Smooth muscle cell (in vitro differentiated cells): ENCODE measurements around the gene DNM1. TPM values are rescaled to one million over a fixed set of nuclear protein-coding genes. Genes with fewer than 3 reads are reported as not detected.

Source experiments
- DNase-seq: peaks from one replicate; lab custom pipeline; 2025; ENCODE audit not compliant: unreplicated experiment; lab: John Stamatoyannopoulos, UW
- H2AFZ ChIP-seq: fragments of 200-600 bp; sonication (generic); 2 replicates; pipeline ENCODE4 v1.6.0; 2016; ENCODE audit warnings: antibody characterized with exemption, low read depth, mild to moderate bottlenecking
- H3F3A ChIP-seq: fragments of 200-600 bp; sonication (generic); 2 replicates; pipeline ENCODE4 v1.6.0; 2017; ENCODE audit warnings: antibody characterized with exemption, low read depth
- H3K27ac ChIP-seq: fragments of 200-600 bp; sonication (generic); 2 replicates; pipeline ENCODE4 v1.5.1; 2016; ENCODE audit warnings: low read depth, mild to moderate bottlenecking
- H3K27me3 ChIP-seq: fragments of 200-600 bp; sonication (generic); 2 replicates; pipeline ENCODE4 v1.6.1; 2016; ENCODE audit warnings: low read depth, mild to moderate bottlenecking
- H3K36me3 ChIP-seq: fragments of 200-600 bp; sonication (generic); 2 replicates; pipeline ENCODE4 v1.5.1; 2016; ENCODE audit warnings: low read depth
- H3K4me1 ChIP-seq: fragments of 200-600 bp; sonication (generic); 2 replicates; pipeline ENCODE4 v1.5.1; 2016; ENCODE audit warnings: low read depth
- H3K4me2 ChIP-seq: fragments of 200-600 bp; sonication (generic); 2 replicates; pipeline ENCODE4 v1.6.0; 2016; ENCODE audit warnings: mild to moderate bottlenecking
- H3K4me3 ChIP-seq: fragments of 200-600 bp; sonication (generic); 2 replicates; pipeline ENCODE4 v1.5.1; 2016; ENCODE audit warnings: mild to moderate bottlenecking
- H3K79me2 ChIP-seq: fragments of 200-600 bp; sonication (generic); 2 replicates; pipeline ENCODE4 v1.6.0; 2016; ENCODE audit warnings: low read depth, mild to moderate bottlenecking
- H3K9ac ChIP-seq: fragments of 200-600 bp; sonication (generic); 2 replicates; pipeline ENCODE4 v1.6.0; 2016; ENCODE audit warnings: low read depth
- H3K9me3 ChIP-seq: fragments of 200-600 bp; sonication (generic); replicated peaks from 2 replicates; pipeline ENCODE4 v1.5.1; 2016; ENCODE audit warnings: low read depth
- H4K20me1 ChIP-seq: fragments of 200-600 bp; sonication (generic); 2 replicates; pipeline ENCODE4 v1.6.0; 2016; ENCODE audit warnings: low read depth
- CTCF ChIP-seq: fragments of 200-600 bp; sonication (generic); IDR thresholded peaks from 2 replicates; pipeline ENCODE4 v1.5.1; 2017; ENCODE audit warnings: borderline replicate concordance, mild to moderate bottlenecking, antibody characterized with exemption; ENCODE audit not compliant: insufficient read depth, poor library complexity, severe bottlenecking
- WGBS: methylation state at CpG from one replicate; pipeline ENCODE4 v1.1.7; 2016; ENCODE audit warnings: low lambda C conversion rate; 5-methylcytosine and 5-hydroxymethylcytosine counted together
- polyA plus RNA-seq: library from polyadenylated mRNA; unstranded; fragments of >200 nt; fragmentation: Nextera tagmentation; extraction: Ambion mirVana; gene quantifications from 2 replicates; pipeline ENCODE4 v1.2.1, GENCODE V29; 2016
- total RNA-seq: library from RNA; depleted of rRNA; stranded (reverse); fragments of >200 nt; gene quantifications from 2 replicates; pipeline ENCODE4 v1.2.3, GENCODE V29; 2014

The DNM1 gene
- total RNA-seq, result 25.3 and 29.7 TPM in 2 replicates
- 48.9 and 50.7 TPM in 2 replicates for polyA plus RNA-seq

GRCh38 chr9:128203024-128203706, at the start of gene DNM1:
Gene DNM1, plus strand, starts transcription at chr9:128203379. Its CDS starts 92 bp downstream, at chr9:128203471.
- peaks cover 5% of the 10 kb centered on the region for H3K79me2 ChIP-seq
- peak within 1 kb of the TSS; percentile 92 for H3K4me2 ChIP-seq
- H3F3A ChIP-seq, result peaks cover 8% of the 10 kb centered on the region
- TF ChIP-seq CTCF, result peak; percentile 82
- peak within 1 kb of the TSS; percentile 75 for H2AFZ ChIP-seq
- no peaks in the 10 kb centered on the region for H3K36me3 ChIP-seq
- H3K4me3 ChIP-seq, result peak within 1 kb of the TSS; percentile 89
- H3K27ac ChIP-seq, result peak within 1 kb of the TSS; percentile 45
- 2% methylated on average over 57 of the region's 72 CpGs for WGBS
- H3K27me3 ChIP-seq, result no peaks in the 10 kb centered on the region
- peak within 1 kb of the TSS; percentile 21 for H3K9ac ChIP-seq
- H4K20me1 ChIP-seq, result peaks cover 29% of the 10 kb centered on the region
- peaks cover 14% of the 10 kb centered on the region for H3K4me1 ChIP-seq
- DNase-seq, result peak; percentile 21
- H3K9me3 ChIP-seq, result no peaks in the 10 kb centered on the region

- Histone ChIP-seq H3K9me3 (no peaks in the 10 kb centered on the region), H3K4me3 (no peak overlapping the region), H3K4me1 (no peaks in the 10 kb centered on the region), H3K27me3 (no peaks in the 10 kb centered on the region), H3K4me2 (no peak overlapping the region), H4K20me1 (no peaks in the 10 kb centered on the region), H2AFZ (no peak overlapping the region), H3K9ac (no peak overlapping the region), H3K36me3 (no peaks in the 10 kb centered on the region), H3F3A (no peaks in the 10 kb centered on the region), H3K79me2 (no peaks in the 10 kb centered on the region), H3K27ac (no peak overlapping the region)
- WGBS, result 93% methylated on average over 13 of the region's 13 CpGs
- TF ChIP-seq CTCF, result no peak
- no peak for DNase-seq
Measured at GRCh38 chr9:128153947-128154695, 49.1 kb upstream of the DNM1 start.

GRCh38 chr9:128155736-128156500, 47.3 kb upstream of the DNM1 start:
- Histone ChIP-seq H3K4me1 (no peaks in the 10 kb centered on the region), H4K20me1 (no peaks in the 10 kb centered on the region), H3K27me3 (no peaks in the 10 kb centered on the region), H3K4me3 (no peak overlapping the region), H3K36me3 (no peaks in the 10 kb centered on the region), H3F3A (no peaks in the 10 kb centered on the region), H3K79me2 (no peaks in the 10 kb centered on the region), H2AFZ (no peak overlapping the region), H3K4me2 (no peak overlapping the region), H3K27ac (no peak overlapping the region), H3K9ac (no peak overlapping the region), H3K9me3 (no peaks in the 10 kb centered on the region)
- no peak for TF ChIP-seq CTCF
- DNase-seq, result no peak
- WGBS, result 92% methylated on average over 7 of the region's 7 CpGs
